Karpas-422 (cell line): ENCODE measurements around the gene BCAS4. TPM values are rescaled to one million over a fixed set of nuclear protein-coding genes. Genes with fewer than 3 reads are reported as not detected.
A peak's percentile ranks its signal among the peaks of the same experiment; 100 is the strongest.
"Not testable (repeated sequence)": the region's sequence is repeated elsewhere in the genome, so short reads cannot be mapped to it uniquely, and the experiment has no call there.

Source experiments
- DNase-seq: peaks from one replicate; pipeline ENCODE4 v3.0.0-alpha.2; 2015
- H2AFZ ChIP-seq: fragments of 200-600 bp; sonication (generic); 2 replicates; pipeline ENCODE4 v1.6.1; 2014; ENCODE audit warnings: antibody characterized with exemption, low read length, mixed read lengths
- H3K27ac ChIP-seq: fragments of 200-600 bp; sonication (generic); 2 replicates; pipeline ENCODE4 v1.5.1; 2014; ENCODE audit warnings: mild to moderate bottlenecking, low read length, moderate library complexity
- H3K27me3 ChIP-seq: fragments of 200-600 bp; sonication (generic); 2 replicates; pipeline ENCODE4 v1.6.1; 2014; ENCODE audit warnings: low read length, mixed read lengths
- H3K36me3 ChIP-seq: fragments of 200-600 bp; sonication (generic); 2 replicates; pipeline ENCODE4 v1.6.1; 2014; ENCODE audit warnings: low read length, mixed read lengths; ENCODE audit not compliant: insufficient read depth
- H3K4me1 ChIP-seq: fragments of 200-600 bp; sonication (generic); 2 replicates; pipeline ENCODE4 v1.6.1; 2014; ENCODE audit warnings: mild to moderate bottlenecking, low read length, mixed read lengths
- H3K4me2 ChIP-seq: fragments of 200-600 bp; sonication (generic); 2 replicates; pipeline ENCODE4 v1.6.1; 2014; ENCODE audit warnings: low read length, low read depth, mild to moderate bottlenecking; ENCODE audit not compliant: poor library complexity, severe bottlenecking
- H3K4me3 ChIP-seq: fragments of 200-600 bp; sonication (generic); 2 replicates; pipeline ENCODE4 v1.5.1; 2014; ENCODE audit warnings: mild to moderate bottlenecking, antibody characterized with exemption, low read length, mixed read lengths
- H3K79me2 ChIP-seq: fragments of 200-600 bp; sonication (generic); 2 replicates; pipeline ENCODE4 v1.6.1; 2014; ENCODE audit warnings: mild to moderate bottlenecking, low read length, mixed read lengths
- H3K9ac ChIP-seq: fragments of 200-600 bp; sonication (generic); 2 replicates; pipeline ENCODE4 v1.6.0; 2014; ENCODE audit warnings: low read length
- H3K9me2 ChIP-seq: fragments of 200-600 bp; sonication (generic), shearing (Covaris generic); replicated peaks from 2 replicates; pipeline ENCODE4 v1.6.0; 2014; ENCODE audit warnings: mild to moderate bottlenecking, low read length, moderate library complexity; ENCODE audit not compliant: insufficient read depth
- H3K9me3 ChIP-seq: fragments of 300-700, 200-600 bp; sonication (generic); 2 replicates; pipeline ENCODE4 v1.6.1; 2014; ENCODE audit warnings: low read length, mixed read lengths
- H4K20me1 ChIP-seq: fragments of 200-600 bp; sonication (generic); 2 replicates; pipeline ENCODE4 v1.6.1; 2014; ENCODE audit warnings: mild to moderate bottlenecking, antibody characterized with exemption, low read length, low read depth; ENCODE audit not compliant: insufficient read depth
- total RNA-seq: library from RNA; depleted of rRNA; stranded (reverse); fragments of >200 nt; shearing (Covaris generic); gene quantifications from 2 replicates; pipeline ENCODE4 v1.2.3, GENCODE V29; 2014; ENCODE audit warnings: low replicate concordance

Gene BCAS4
- total RNA-seq, 1 experiment from 2014 or later: 191 TPM

GRCh38 chr20:50877232-50877743 is 82.4 kb downstream of the BCAS4 start:
- H3K79me2 ChIP-seq: peaks cover 11% of the 10 kb centered on the region
- H3K9me3 ChIP-seq: no peaks in the 10 kb centered on the region
- no peak overlapping the region for H2AFZ ChIP-seq
- no peaks in the 10 kb centered on the region for H3K4me1 ChIP-seq
- no peak overlapping the region for H3K9ac ChIP-seq
- H3K4me3 ChIP-seq: no peak overlapping the region
- no peaks in the 10 kb centered on the region for H3K27me3 ChIP-seq
- H3K36me3 ChIP-seq: peaks cover 51% of the 10 kb centered on the region
- DNase-seq: no peak
- H4K20me1 ChIP-seq: peaks cover 15% of the 10 kb centered on the region; the same call in 1 of the 2 replicates
- no peak overlapping the region for H3K4me2 ChIP-seq
- H3K9me2 ChIP-seq: no peaks in the 10 kb centered on the region
- no peak overlapping the region for H3K27ac ChIP-seq

- H2AFZ ChIP-seq: no peak overlapping the region
- H3K27me3 ChIP-seq: no peaks in the 10 kb centered on the region
- DNase-seq: no peak
- H3K79me2 ChIP-seq: no peaks in the 10 kb centered on the region
- H4K20me1 ChIP-seq: 0 out of 2 replicates have a peak, but pooled peaks cover 4% of the 10 kb centered on the region
- no peak overlapping the region for H3K4me2 ChIP-seq
- no peaks in the 10 kb centered on the region for H3K9me3 ChIP-seq
- no peaks in the 10 kb centered on the region for H3K9me2 ChIP-seq
- H3K4me3 ChIP-seq: no peak overlapping the region
- H3K36me3 ChIP-seq: peaks cover 50% of the 10 kb centered on the region
- no peaks in the 10 kb centered on the region for H3K4me1 ChIP-seq
- H3K27ac ChIP-seq: no peak overlapping the region
- H3K9ac ChIP-seq: no peak overlapping the region
Measured at GRCh38 chr20:50879649-50880550, 85.0 kb downstream of the BCAS4 start.

GRCh38 chr20:50881759-50882424 is 87.0 kb downstream of the BCAS4 start:
- H3K27ac ChIP-seq, H3K4me1 ChIP-seq, H3K9me2 ChIP-seq, H3K4me3 ChIP-seq, DNase-seq, H3K9me3 ChIP-seq, H3K4me2 ChIP-seq, H2AFZ ChIP-seq, H3K79me2 ChIP-seq, H4K20me1 ChIP-seq, H3K27me3 ChIP-seq, H3K9ac ChIP-seq: not testable (repeated sequence)
- H3K36me3 ChIP-seq: peaks cover 48% of the 10 kb centered on the region

- Histone ChIP-seq H3K27me3 (no peaks in the 10 kb centered on the region), H2AFZ (no peak overlapping the region), H4K20me1 (no peaks in the 10 kb centered on the region), H3K79me2 (no peaks in the 10 kb centered on the region), H3K9me2 (no peaks in the 10 kb centered on the region), H3K4me2 (no peak overlapping the region), H3K36me3 (peaks cover 37% of the 10 kb centered on the region), H3K4me3 (no peak overlapping the region), H3K9ac (no peak overlapping the region), H3K27ac (peak overlapping the region; percentile 46; the same call in 1 of the 2 replicates), H3K9me3 (no peaks in the 10 kb centered on the region), H3K4me1 (peaks cover 6% of the 10 kb centered on the region)
- no peak for DNase-seq
Measured at GRCh38 chr20:50883856-50884255, 89.0 kb downstream of the BCAS4 start.

GRCh38 chr20:50885068-50885467 is 90.2 kb downstream of the BCAS4 start:
- H3K9ac ChIP-seq: no peak overlapping the region
- peaks cover 16% of the 10 kb centered on the region for H3K4me1 ChIP-seq
- no peak overlapping the region for H2AFZ ChIP-seq

GRCh38 chr20:50885781-50886180 is 90.9 kb downstream of the BCAS4 start:
- peaks cover 39% of the 10 kb centered on the region for H3K36me3 ChIP-seq
- no peak for DNase-seq
- no peaks in the 10 kb centered on the region for H3K27me3 ChIP-seq
- no peak overlapping the region for H3K4me2 ChIP-seq
- no peaks in the 10 kb centered on the region for H3K9me3 ChIP-seq
- no peaks in the 10 kb centered on the region for H4K20me1 ChIP-seq
- H3K79me2 ChIP-seq: no peaks in the 10 kb centered on the region
- H3K4me1 ChIP-seq: peaks cover 23% of the 10 kb centered on the region
- H3K9ac ChIP-seq: no peak overlapping the region
- H3K4me3 ChIP-seq: no peak overlapping the region
- no peaks in the 10 kb centered on the region for H3K9me2 ChIP-seq
- H2AFZ ChIP-seq: no peak overlapping the region
- H3K27ac ChIP-seq: no peak overlapping the region

More at GRCh38 chr20:50885068-50885467, 90.2 kb downstream of the BCAS4 start:
- no peaks in the 10 kb centered on the region for H3K79me2 ChIP-seq
- H3K4me2 ChIP-seq: no peak overlapping the region
- no peaks in the 10 kb centered on the region for H3K9me2 ChIP-seq
- no peaks in the 10 kb centered on the region for H3K27me3 ChIP-seq
- no peak for DNase-seq
- peak overlapping the region; percentile 14; the same call in 1 of the 2 replicates for H3K27ac ChIP-seq
- peaks cover 40% of the 10 kb centered on the region for H3K36me3 ChIP-seq
- H4K20me1 ChIP-seq: no peaks in the 10 kb centered on the region
- no peaks in the 10 kb centered on the region for H3K9me3 ChIP-seq
- no peak overlapping the region for H3K4me3 ChIP-seq

GRCh38 chr20:50886184-50886790 is 91.4 kb downstream of the BCAS4 start:
- Histone ChIP-seq H3K9ac (no peak overlapping the region), H3K4me2 (no peak overlapping the region), H3K27me3 (no peaks in the 10 kb centered on the region), H3K9me3 (no peaks in the 10 kb centered on the region), H3K36me3 (peaks cover 36% of the 10 kb centered on the region), H3K4me1 (peaks cover 28% of the 10 kb centered on the region), H4K20me1 (no peaks in the 10 kb centered on the region), H3K79me2 (no peaks in the 10 kb centered on the region), H3K4me3 (no peak overlapping the region), H2AFZ (no peak overlapping the region), H3K9me2 (no peaks in the 10 kb centered on the region), H3K27ac (no peak overlapping the region)
- no peak for DNase-seq

GRCh38 chr20:50887576-50887975 is 92.7 kb downstream of the BCAS4 start:
- peak overlapping the region; percentile 28; the same call in 1 of the 2 replicates for H3K27ac ChIP-seq

More at GRCh38 chr20:50887576-50887975, 92.7 kb downstream of the BCAS4 start:
- Histone ChIP-seq H3K4me3 (no peak overlapping the region), H3K4me1 (peaks cover 34% of the 10 kb centered on the region), H4K20me1 (no peaks in the 10 kb centered on the region), H3K4me2 (no peak overlapping the region), H3K79me2 (0 out of 2 replicates have a peak, but pooled peaks cover 3% of the 10 kb centered on the region), H3K36me3 (peaks cover 38% of the 10 kb centered on the region), H2AFZ (no peak overlapping the region), H3K27me3 (no peaks in the 10 kb centered on the region), H3K9me2 (no peaks in the 10 kb centered on the region), H3K9ac (no peak overlapping the region), H3K9me3 (no peaks in the 10 kb centered on the region)
- DNase-seq: no peak
